ENCODE measurements around the gene TRIM44.

TRIM44 gene

GRCh38 chr11:35721651-35722282, 59.2 kb downstream of the TRIM44 start:
- Histone ChIP-seq H3K36me3 (ENCODE audit: insufficient read depth, insufficient read length, low read length) (peaks cover 10% of the 10 kb centered on the region), H3K4me3 (ENCODE audit: insufficient read length, low read depth) (no peak overlapping the region), H3K9ac (ENCODE audit: insufficient read length, low read depth) (no peak overlapping the region), H3K9me3 (ENCODE audit: insufficient read depth, low read length) (no peaks in the 10 kb centered on the region), H3K27me3 (ENCODE audit: insufficient read depth, insufficient read length) (no peaks in the 10 kb centered on the region), H3K4me1 (ENCODE audit: insufficient read depth, insufficient read length) (no peaks in the 10 kb centered on the region)
- no peak for DNase-seq (ENCODE audit: low read depth, low spot score)
- TF ChIP-seq SUZ12 (IDR thresholded peaks at IDR 0.05; ENCODE audit: extremely low read depth, insufficient read depth, insufficient read length) (no peak), ZNF274 (IDR thresholded peaks at IDR 0.05; ENCODE audit: low read depth, low read length) (no peak), YY1 (IDR thresholded peaks at IDR 0.05; ENCODE audit: insufficient read depth, insufficient read length) (no peak)

- Histone ChIP-seq H3K4me3 (ENCODE audit: insufficient read length, low read depth) (no peak overlapping the region), H3K36me3 (ENCODE audit: insufficient read depth, insufficient read length, low read length) (peaks cover 15% of the 10 kb centered on the region), H3K9ac (ENCODE audit: insufficient read length, low read depth) (no peak overlapping the region), H3K4me1 (ENCODE audit: insufficient read depth, insufficient read length) (no peaks in the 10 kb centered on the region), H3K9me3 (ENCODE audit: insufficient read depth, low read length) (no peaks in the 10 kb centered on the region), H3K27me3 (ENCODE audit: insufficient read depth, insufficient read length) (no peaks in the 10 kb centered on the region)
- no peak for DNase-seq (ENCODE audit: low read depth, low spot score)
- TF ChIP-seq YY1 (IDR thresholded peaks at IDR 0.05; ENCODE audit: insufficient read depth, insufficient read length), result no peak
- no peak for TF ChIP-seq SUZ12 (IDR thresholded peaks at IDR 0.05; ENCODE audit: extremely low read depth, insufficient read depth, insufficient read length)
- TF ChIP-seq ZNF274 (IDR thresholded peaks at IDR 0.05; ENCODE audit: low read depth, low read length), result no peak
Observed at GRCh38 chr11:35722641-35723040, 60.1 kb downstream of the TRIM44 start.

GRCh38 chr11:35723493-35723892, 60.9 kb downstream of the TRIM44 start:
- H3K4me1 ChIP-seq (ENCODE audit: insufficient read depth, insufficient read length), result no peaks in the 10 kb centered on the region
- no peaks in the 10 kb centered on the region for H3K27me3 ChIP-seq (ENCODE audit: insufficient read depth, insufficient read length)
- no peak overlapping the region for H3K4me3 ChIP-seq (ENCODE audit: insufficient read length, low read depth)
- no peaks in the 10 kb centered on the region for H3K9me3 ChIP-seq (ENCODE audit: insufficient read depth, low read length)
- TF ChIP-seq SUZ12 (IDR thresholded peaks at IDR 0.05; ENCODE audit: extremely low read depth, insufficient read depth, insufficient read length), result no peak
- no peak for TF ChIP-seq YY1 (IDR thresholded peaks at IDR 0.05; ENCODE audit: insufficient read depth, insufficient read length)
- TF ChIP-seq ZNF274 (IDR thresholded peaks at IDR 0.05; ENCODE audit: low read depth, low read length), result no peak
- no peak for DNase-seq (ENCODE audit: low read depth, low spot score)
- peaks cover 17% of the 10 kb centered on the region for H3K36me3 ChIP-seq (ENCODE audit: insufficient read depth, insufficient read length, low read length)
- no peak overlapping the region for H3K9ac ChIP-seq (ENCODE audit: insufficient read length, low read depth)

GRCh38 chr11:35723913-35724312, 61.3 kb downstream of the TRIM44 start:
- TF ChIP-seq YY1 (IDR thresholded peaks at IDR 0.05; ENCODE audit: insufficient read depth, insufficient read length) (no peak), SUZ12 (IDR thresholded peaks at IDR 0.05; ENCODE audit: extremely low read depth, insufficient read depth, insufficient read length) (no peak)
- no peak for DNase-seq (ENCODE audit: low read depth, low spot score)
- no peak overlapping the region for H3K4me3 ChIP-seq (ENCODE audit: insufficient read length, low read depth)
- no peak overlapping the region for H3K9ac ChIP-seq (ENCODE audit: insufficient read length, low read depth)
- H3K27me3 ChIP-seq (ENCODE audit: insufficient read depth, insufficient read length), result no peaks in the 10 kb centered on the region
- no peaks in the 10 kb centered on the region for H3K9me3 ChIP-seq (ENCODE audit: insufficient read depth, low read length)
- no peaks in the 10 kb centered on the region for H3K4me1 ChIP-seq (ENCODE audit: insufficient read depth, insufficient read length)
- peaks cover 21% of the 10 kb centered on the region for H3K36me3 ChIP-seq (ENCODE audit: insufficient read depth, insufficient read length, low read length)

GRCh38 chr11:35725885-35726284, 63.3 kb downstream of the TRIM44 start:
- no peaks in the 10 kb centered on the region for H3K27me3 ChIP-seq (ENCODE audit: insufficient read depth, insufficient read length)
- no peak overlapping the region for H3K4me3 ChIP-seq (ENCODE audit: insufficient read length, low read depth)
- H3K9ac ChIP-seq (ENCODE audit: insufficient read length, low read depth), result no peak overlapping the region
- DNase-seq (ENCODE audit: low read depth, low spot score), result no peak
- TF ChIP-seq YY1 (IDR thresholded peaks at IDR 0.05; ENCODE audit: insufficient read depth, insufficient read length) (no peak), ZNF274 (IDR thresholded peaks at IDR 0.05; ENCODE audit: low read depth, low read length) (no peak), SUZ12 (IDR thresholded peaks at IDR 0.05; ENCODE audit: extremely low read depth, insufficient read depth, insufficient read length) (no peak)
- H3K9me3 ChIP-seq (ENCODE audit: insufficient read depth, low read length), result peaks cover 11% of the 10 kb centered on the region; the same call in 1 of the 2 replicates
- no peaks in the 10 kb centered on the region for H3K4me1 ChIP-seq (ENCODE audit: insufficient read depth, insufficient read length)
- peaks cover 21% of the 10 kb centered on the region for H3K36me3 ChIP-seq (ENCODE audit: insufficient read depth, insufficient read length, low read length)

- Histone ChIP-seq H3K36me3 (ENCODE audit: insufficient read depth, insufficient read length, low read length) (peaks cover 21% of the 10 kb centered on the region), H3K4me3 (ENCODE audit: insufficient read length, low read depth) (no peak overlapping the region), H3K9ac (ENCODE audit: insufficient read length, low read depth) (no peak overlapping the region), H3K4me1 (ENCODE audit: insufficient read depth, insufficient read length) (no peaks in the 10 kb centered on the region), H3K9me3 (ENCODE audit: insufficient read depth, low read length) (peaks cover 13% of the 10 kb centered on the region; the same call in 1 of the 2 replicates), H3K27me3 (ENCODE audit: insufficient read depth, insufficient read length) (no peaks in the 10 kb centered on the region)
- TF ChIP-seq ZNF274 (IDR thresholded peaks at IDR 0.05; ENCODE audit: low read depth, low read length) (no peak), YY1 (IDR thresholded peaks at IDR 0.05; ENCODE audit: insufficient read depth, insufficient read length) (no peak), SUZ12 (IDR thresholded peaks at IDR 0.05; ENCODE audit: extremely low read depth, insufficient read depth, insufficient read length) (no peak)
- DNase-seq (ENCODE audit: low read depth, low spot score), result no peak
Observed at GRCh38 chr11:35727140-35727539, 64.6 kb downstream of the TRIM44 start.

- DNase-seq (ENCODE audit: low read depth, low spot score), result no peak
- Histone ChIP-seq H3K4me3 (ENCODE audit: insufficient read length, low read depth) (no peak overlapping the region), H3K36me3 (ENCODE audit: insufficient read depth, insufficient read length, low read length) (peaks cover 31% of the 10 kb centered on the region)
Observed at GRCh38 chr11:35730254-35730653, 67.7 kb downstream of the TRIM44 start.

More at GRCh38 chr11:35730254-35730653, 67.7 kb downstream of the TRIM44 start:
- peaks cover 13% of the 10 kb centered on the region; the same call in 1 of the 2 replicates for H3K9me3 ChIP-seq (ENCODE audit: insufficient read depth, low read length)
- H3K27me3 ChIP-seq (ENCODE audit: insufficient read depth, insufficient read length), result no peaks in the 10 kb centered on the region
- no peak for TF ChIP-seq ZNF274 (IDR thresholded peaks at IDR 0.05; ENCODE audit: low read depth, low read length)
- no peak for TF ChIP-seq SUZ12 (IDR thresholded peaks at IDR 0.05; ENCODE audit: extremely low read depth, insufficient read depth, insufficient read length)
- no peak for TF ChIP-seq YY1 (IDR thresholded peaks at IDR 0.05; ENCODE audit: insufficient read depth, insufficient read length)
- no peak overlapping the region for H3K9ac ChIP-seq (ENCODE audit: insufficient read length, low read depth)
- H3K4me1 ChIP-seq (ENCODE audit: insufficient read depth, insufficient read length), result no peaks in the 10 kb centered on the region

Data from NT2/D1 (cell line).